LNCAP (cell line): ENCODE data around the gene CRYBB3.

ENCODE experiments used
- TF ChIP-seq, protein P1 (sequence below): fragments of 450-650 bp; IDR thresholded peaks from 2 replicates; pipeline ENCODE4 v1.5.1; 2017; ENCODE audit warnings: mild to moderate bottlenecking

The CRYBB3 gene

DNA sequence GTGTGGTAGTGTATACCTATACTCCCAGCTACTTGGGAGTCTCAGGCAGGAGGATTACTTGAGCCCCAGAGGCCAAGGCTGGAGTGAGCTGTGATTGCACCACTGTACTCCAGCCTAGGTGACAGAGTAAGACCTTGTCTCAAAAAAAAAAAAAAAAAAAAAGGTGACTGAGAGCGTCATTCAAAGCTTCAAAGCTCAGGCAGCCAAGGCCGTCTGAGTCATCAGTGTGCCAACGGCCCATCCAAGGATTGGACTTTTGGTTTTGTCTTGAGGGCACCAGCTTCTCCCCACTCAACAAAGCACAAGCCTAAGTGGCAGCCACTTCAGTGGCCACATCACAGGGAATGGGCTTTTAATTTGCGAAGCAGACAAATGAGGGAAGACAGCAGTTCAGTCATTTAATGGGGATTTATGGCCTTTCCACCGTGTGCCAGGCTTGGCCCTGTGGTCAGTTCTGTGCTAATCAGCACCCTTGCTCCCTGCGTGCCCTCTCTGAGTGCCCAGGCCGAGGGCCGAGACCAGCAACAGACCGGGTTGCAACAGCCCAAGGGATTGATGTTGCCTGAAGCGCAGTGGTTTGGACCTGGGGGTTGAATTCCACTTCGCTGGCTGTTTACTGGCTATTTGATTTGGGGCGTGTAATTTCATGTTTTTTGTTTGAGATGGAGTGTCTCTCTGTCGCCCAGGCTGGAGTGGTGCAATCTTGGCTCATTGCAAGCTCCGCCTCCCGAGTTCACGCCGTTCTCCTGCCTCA is 30.2 kb upstream of the CRYBB3 start:
- TF ChIP-seq, protein P1, sequence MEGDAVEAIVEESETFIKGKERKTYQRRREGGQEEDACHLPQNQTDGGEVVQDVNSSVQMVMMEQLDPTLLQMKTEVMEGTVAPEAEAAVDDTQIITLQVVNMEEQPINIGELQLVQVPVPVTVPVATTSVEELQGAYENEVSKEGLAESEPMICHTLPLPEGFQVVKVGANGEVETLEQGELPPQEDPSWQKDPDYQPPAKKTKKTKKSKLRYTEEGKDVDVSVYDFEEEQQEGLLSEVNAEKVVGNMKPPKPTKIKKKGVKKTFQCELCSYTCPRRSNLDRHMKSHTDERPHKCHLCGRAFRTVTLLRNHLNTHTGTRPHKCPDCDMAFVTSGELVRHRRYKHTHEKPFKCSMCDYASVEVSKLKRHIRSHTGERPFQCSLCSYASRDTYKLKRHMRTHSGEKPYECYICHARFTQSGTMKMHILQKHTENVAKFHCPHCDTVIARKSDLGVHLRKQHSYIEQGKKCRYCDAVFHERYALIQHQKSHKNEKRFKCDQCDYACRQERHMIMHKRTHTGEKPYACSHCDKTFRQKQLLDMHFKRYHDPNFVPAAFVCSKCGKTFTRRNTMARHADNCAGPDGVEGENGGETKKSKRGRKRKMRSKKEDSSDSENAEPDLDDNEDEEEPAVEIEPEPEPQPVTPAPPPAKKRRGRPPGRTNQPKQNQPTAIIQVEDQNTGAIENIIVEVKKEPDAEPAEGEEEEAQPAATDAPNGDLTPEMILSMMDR, result no peak

DNA sequence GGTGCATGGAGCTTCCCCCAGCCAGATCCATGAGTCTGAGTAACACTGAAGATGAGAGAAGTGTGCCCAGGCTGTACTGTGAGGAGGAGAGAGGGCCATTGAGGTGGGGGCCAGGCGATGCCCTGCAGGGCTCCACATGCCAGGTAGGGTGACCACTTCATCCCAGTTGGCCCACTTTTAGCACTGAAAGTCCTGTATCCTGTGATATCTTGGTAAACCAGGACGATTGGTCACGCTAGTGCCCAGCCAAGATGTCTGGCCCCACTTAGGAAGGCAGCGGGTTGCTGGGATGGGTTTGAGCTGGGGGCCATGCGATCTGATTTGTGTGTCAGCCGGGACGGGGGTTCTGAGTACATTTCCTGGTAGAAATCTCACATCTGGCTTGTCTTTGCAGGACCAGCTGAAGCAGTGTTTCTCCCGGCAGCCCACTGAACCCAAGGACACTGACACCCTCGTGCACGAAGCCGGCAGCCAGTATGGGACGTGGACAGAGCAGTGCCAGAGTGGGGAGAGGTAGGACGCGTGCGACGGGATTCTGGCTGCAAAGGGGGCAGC is 29.2 kb upstream of the CRYBB3 start:
- TF ChIP-seq, protein P1, result no peak

DNA sequence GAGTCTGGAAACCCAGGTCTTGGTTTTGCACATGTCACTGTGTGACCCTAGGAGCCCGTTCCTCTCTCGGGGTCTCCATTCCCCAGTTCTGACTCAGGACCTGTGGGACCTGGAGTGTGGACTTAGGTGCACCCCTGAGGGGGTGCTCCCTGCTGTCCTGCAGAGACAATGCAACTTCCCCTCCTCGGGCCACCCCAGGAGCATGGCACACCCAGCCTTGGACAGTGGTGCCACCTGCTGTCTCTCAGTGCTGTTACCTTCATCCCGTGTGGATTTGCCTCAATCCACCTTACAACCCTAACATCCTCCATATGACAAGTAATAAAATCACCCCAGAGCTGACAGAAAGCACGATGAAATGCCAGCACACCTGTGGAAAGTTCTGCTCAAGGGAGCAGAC is 27.5 kb upstream of the CRYBB3 start:
- TF ChIP-seq, protein P1, result peak; percentile 73

DNA sequence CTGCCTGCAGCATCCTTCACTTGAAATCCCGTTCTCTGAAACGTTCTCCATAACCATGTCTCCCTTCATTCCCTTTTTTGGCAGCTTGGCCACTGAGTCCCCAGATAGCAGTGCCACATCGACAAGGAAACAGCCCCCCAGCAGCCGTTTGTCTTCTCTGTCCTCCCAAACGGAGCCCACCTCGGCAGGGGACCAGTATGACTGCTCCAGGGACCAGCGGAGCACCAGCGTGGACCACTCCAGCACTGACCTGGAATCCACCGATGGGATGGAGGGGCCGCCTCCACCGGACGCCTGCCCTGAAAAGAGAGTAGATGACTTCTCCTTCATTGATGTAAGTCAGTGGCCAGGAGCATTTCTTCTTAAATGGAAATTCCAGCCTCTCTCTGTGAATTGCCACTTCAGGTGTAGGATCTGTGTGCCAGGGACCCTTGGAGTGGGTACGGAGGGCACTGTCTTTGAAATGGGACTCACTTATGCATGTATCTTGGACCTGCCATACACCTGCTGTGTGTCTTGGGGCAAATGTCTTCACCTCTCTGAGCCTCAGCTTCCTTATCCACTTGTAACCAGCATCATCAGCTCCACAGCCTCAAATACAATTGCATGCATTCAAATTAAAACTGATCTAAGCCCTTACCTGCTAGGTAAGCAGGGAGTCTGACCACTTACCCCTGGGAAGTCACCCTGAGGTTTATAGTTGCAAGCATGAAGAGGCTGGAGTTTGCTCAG is 25.3 kb upstream of the CRYBB3 start:
- TF ChIP-seq, protein P1, result no peak

DNA sequence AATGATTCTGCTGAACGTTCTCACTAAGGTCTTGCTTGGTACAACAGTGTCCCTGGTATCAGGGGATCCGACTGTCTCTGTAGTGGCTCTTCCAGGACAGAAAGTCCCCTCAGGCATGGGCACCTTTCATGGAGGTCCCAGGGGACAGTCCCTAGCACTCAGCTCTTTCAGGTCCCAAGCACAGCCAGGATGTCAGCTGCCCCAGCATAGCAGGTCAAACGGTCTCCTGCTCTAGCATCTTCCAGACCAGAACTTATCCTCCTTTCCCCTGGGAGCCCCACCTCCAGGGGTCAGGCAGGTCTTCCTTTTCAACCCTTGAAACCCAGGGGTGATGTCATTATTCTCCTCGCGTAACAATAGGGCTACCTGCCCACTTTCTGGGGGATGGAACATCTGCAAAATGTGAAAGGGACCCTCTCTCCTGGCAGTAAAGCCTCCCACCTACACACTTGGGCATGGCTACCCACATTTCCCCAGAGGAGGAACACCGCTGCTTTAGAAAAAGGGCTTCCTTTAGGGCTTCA is 24.7 kb upstream of the CRYBB3 start:
- TF ChIP-seq, protein P1, result no peak

DNA sequence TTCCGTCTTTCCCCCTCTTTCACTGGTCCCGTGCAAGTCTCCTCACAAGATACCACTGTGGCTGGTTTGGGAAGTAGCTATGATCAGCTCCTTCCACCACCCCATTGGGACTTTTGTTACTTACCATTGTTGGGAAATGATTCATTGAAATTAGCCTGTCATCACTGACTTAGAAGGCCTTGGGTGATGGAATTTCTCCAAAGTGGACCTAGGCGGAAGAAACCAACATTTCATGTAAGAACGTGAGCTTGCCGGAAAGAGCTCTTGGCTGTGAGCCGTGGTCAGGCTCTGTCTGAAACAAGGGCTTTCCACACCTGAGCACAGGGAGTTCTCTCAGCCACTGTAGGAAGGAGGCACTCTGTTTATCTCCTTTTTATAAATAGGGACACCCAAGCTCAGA is 23.5 kb upstream of the CRYBB3 start:
- TF ChIP-seq, protein P1, result no peak

DNA sequence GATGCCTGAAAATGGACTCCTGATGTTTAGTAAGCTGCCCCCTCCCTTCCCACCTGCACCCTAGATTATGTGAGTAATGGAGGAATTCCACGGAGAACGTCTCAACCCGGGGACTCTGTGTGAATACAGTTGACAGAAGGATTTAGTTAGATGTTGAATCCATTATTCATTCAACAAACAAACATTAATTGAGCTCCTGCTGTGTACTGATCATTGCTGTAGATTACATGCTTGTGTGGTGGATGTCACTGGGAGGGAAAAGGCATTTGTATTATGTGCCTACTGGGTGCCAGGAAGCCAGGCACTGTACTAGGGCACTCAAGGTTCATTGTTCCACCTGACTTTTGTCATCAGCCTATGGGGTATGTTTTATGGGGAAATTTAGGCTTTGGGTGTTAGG is 22.9 kb upstream of the CRYBB3 start:
- TF ChIP-seq, protein P1, result no peak
